ENCODE results near the gene ATXN10. TPM values are rescaled to one million over a fixed set of nuclear protein-coding genes. Genes with fewer than 3 reads are reported as not detected.

The ATXN10 gene
- total RNA-seq, 1 donor from 2014 or later, result 156 TPM

DNA sequence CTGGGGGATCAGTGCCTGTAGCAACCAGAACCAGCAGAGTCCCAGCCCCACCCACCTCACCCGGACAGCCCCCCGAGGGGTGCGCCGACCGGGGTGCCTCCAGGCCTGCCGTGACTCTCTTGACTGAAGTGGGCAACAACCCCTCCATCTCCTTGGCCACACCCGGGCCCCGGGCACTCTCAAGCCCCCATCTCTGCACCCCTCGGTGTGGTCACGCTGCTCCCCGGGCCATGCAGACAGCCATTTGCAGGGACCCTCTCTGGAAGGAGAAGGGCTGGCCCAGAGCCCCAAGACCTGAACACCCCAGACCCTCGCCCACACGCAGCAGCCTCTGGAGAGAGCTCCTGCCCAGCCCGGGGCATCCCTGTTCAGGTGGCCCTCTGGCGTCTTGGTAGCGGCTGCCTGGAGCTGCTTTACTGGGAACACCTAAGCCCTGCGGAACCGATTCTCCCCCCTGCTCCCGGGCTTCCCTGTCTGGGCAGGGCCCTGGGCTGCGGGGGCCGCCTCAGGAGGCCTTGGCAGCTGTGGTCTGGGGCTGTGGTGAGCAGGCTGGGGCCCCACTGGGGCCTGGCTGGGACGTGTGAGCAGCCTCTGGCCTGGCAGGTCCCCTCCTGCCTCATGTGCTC is 220.5 kb downstream of the ATXN10 start:
- DNase-seq (ENCODE audit: low spot score), result peak; percentile 51
- intact Hi-C loops (cut with DNase I), result no loop called here

DNA sequence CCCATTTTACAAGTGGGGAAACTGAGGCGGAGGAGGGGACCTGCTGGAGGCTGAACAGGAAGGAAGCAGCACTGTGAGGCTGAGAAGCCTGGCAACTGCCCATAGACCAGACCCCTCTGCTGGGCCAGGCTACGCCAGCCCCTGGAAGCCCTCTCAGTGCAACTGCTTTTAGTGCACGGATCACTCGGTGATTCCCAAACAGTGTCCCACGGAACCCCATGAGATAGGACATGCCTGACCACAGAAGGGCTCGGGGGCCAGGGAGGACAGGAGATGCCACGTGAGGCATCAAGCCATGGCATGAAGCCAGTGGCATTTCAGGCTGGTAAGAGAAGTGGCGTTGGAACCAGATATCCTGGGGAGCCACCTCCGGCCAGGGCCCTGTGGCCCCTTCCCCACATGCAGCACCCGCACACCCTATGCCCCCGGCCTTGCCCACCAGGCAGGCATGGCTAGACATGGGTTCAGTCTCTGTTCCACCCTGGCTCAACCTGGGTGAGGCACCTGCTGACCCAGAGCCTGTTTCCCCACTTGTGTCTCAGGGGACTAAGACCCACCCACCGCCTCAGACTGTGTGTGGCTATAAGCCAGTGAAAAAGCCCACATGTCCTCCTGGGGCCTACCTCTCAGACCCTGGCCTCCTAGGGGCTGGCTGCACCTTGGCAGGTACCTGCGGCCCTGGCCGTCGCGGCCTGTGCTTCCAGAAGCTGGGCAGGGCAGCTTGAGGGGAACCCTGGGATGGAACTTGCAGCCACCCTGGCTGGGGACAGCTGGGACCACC is 221.2 kb downstream of the ATXN10 start:
- intact Hi-C loops (cut with DNase I), result no loop called here
- peak; percentile 74 for DNase-seq (ENCODE audit: low spot score)

DNA sequence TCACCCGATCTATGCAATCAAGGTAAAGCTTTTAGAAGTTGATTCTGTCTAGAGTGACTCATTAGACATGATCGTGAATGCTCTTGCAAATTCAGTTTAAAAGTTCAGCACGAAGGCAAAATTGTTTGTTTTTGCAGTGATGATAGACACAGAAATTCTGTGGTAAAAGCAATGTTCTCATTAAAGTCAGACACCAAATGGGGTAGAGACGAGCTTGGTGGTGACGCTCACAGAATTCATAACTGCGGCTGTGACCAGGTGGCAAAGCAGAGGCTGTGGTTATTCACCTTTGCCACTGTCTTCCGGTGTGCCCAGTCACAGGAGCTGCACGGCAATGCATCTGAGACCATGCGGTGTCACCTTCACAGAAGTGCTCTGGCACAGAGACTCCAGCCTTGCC is 221.9 kb downstream of the ATXN10 start:
- peak; percentile 51 for DNase-seq (ENCODE audit: low spot score)
- intact Hi-C loops (cut with DNase I), result no loop called here

Small RNA genes within 50 kb of the gene (microRNA-seq; reads per million reads assigned to microRNA genes)
- gene MIR4762, result not detected

Other genes starting within 250 kb of the ATXN10 start
- gene FBLN1, start 169.0 kb upstream of the ATXN10 start, total RNA-seq, result 70.1 TPM

Data from cardiac septum (tissue), 1 donor.